HL-60 (cell line): ENCODE measurements around the gene LITAFD.

Experiments
- CTCF ChIP-seq: IDR thresholded peaks from one replicate; pipeline ENCODE4 v1.5.1; 2011; ENCODE audit warnings: low read length, control low read depth, inconsistent platforms; ENCODE audit not compliant: insufficient read depth
- GABPA ChIP-seq: IDR thresholded peaks from 2 replicates; pipeline ENCODE4 v1.6.1; 2012; ENCODE audit warnings: low read depth
- POLR2AphosphoS5 ChIP-seq: IDR thresholded peaks from 2 replicates; pipeline ENCODE4 v1.6.1; 2012; ENCODE audit warnings: low read depth
- REST ChIP-seq: IDR thresholded peaks from 2 replicates; pipeline ENCODE4 v1.6.1; 2012; ENCODE audit warnings: low read depth; ENCODE audit not compliant: insufficient replicate concordance

DNA sequence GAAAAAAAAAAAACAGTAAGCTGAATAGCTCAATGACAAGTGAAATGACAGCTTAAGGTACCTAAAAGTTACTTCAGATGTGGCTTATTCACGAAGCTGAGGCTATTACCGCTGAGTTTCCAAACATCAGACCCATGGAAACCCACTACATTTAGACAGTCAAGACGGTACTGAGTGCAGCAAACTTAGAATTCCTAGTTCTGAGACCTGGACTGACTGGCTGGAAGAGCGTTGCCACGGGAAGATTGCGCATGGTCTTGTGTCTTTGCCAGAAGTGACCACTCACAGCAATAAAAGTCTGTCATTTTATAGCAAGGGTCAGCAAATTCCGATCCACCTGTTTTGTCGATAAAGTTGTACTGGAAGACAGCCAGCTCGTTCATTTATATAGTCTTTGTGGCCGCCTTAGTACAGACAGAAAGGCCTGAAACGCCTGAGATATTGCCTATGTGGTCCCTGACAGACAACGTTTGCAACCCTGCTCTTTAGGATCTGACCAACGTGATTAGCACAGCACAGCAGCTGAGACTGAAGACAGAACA lies 19.2 kb downstream of the LITAFD start:
- TF ChIP-seq CTCF, result no peak
- TF ChIP-seq POLR2AphosphoS5, result no peak
- TF ChIP-seq REST, result no peak
- TF ChIP-seq GABPA, result no peak
